ENCODE data around the gene ERF. TPM values are rescaled to one million over a fixed set of nuclear protein-coding genes. Genes with fewer than 3 reads are reported as not detected.

ERF gene
- total RNA-seq, 2 donors from 2014 or later = 33.9 to 121 TPM

DNA sequence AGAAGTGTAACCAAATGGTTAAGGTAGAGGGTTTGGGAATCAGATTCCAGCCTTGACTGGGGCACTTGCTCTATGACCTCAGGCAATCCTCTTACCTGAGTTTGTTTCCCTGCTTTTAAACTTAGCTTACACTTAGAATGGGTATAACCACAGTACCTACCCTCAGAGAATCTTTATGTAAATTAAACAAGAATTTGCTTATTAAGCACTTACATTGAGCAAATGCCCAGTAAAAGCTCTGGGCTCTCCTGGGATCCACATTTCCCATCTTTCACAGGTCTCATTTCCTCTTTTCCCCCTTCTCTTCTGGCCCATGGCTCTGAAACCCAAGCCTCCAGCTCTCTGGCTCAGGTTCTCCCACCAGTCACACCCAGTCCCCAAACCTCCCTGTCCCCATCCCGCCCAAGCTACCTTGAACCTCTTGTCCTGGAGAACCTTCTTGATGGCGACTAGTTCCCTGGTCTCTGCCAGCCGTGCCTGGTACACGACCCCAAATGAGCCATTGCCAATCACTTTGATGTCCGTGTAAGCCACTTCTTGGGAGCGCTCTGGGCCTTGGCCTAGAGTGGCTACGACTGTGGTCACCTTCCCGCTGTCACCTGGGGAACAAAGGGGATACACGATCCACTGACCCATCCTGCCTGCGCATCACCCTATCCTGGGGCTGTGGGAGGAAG, 15.2 kb downstream of the ERF start:
- Histone ChIP-seq H3K4me1 (replicated peaks) (peaks cover 11% of the 10 kb centered on the region), H3K27me3 (replicated peaks; ENCODE audit: insufficient read depth) (no peaks in the 10 kb centered on the region), H3K36me3 (peaks cover 0 to 4% of the 10 kb centered on the region in 2 donors), H3K9me3 (no peaks in the 10 kb centered on the region), H3K4me3 (no peak overlapping the region), H3K27ac (no peak overlapping the region)
- intact Hi-C loops (cut with DNase I) = no loop called here
- TF ChIP-seq, protein P1, sequence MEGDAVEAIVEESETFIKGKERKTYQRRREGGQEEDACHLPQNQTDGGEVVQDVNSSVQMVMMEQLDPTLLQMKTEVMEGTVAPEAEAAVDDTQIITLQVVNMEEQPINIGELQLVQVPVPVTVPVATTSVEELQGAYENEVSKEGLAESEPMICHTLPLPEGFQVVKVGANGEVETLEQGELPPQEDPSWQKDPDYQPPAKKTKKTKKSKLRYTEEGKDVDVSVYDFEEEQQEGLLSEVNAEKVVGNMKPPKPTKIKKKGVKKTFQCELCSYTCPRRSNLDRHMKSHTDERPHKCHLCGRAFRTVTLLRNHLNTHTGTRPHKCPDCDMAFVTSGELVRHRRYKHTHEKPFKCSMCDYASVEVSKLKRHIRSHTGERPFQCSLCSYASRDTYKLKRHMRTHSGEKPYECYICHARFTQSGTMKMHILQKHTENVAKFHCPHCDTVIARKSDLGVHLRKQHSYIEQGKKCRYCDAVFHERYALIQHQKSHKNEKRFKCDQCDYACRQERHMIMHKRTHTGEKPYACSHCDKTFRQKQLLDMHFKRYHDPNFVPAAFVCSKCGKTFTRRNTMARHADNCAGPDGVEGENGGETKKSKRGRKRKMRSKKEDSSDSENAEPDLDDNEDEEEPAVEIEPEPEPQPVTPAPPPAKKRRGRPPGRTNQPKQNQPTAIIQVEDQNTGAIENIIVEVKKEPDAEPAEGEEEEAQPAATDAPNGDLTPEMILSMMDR (IDR thresholded peaks at IDR 0.05) = no peak
- no peak for TF ChIP-seq POLR2AphosphoS5 (IDR thresholded peaks at IDR 0.05)
- no peak for TF ChIP-seq POLR2A (IDR thresholded peaks at IDR 0.05)
- WGBS = 92% methylated on average over 10 of the region's 10 CpGs
- no peak for DNase-seq (ENCODE audit: low spot score)

DNA sequence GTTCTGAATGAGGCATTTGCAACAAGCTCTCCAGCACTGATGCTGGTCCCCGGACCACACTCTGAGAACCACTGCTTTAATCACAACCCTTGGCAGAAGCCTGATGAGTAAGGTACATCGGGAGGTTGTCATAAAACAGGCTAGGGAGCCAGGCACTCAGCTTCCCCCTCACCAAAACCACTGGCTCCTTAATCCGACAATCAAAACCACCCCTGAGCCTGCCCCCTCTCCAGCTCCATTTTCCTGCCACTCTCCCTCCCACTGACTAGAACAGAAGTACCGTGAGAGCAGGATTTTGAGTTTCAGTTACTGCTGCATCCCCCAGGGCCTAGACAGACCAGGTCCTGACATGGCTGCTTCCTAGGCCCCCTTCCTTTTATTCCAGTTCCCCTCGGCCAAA, 19.7 kb downstream of the ERF start:
- 78% methylated on average over 5 of the region's 5 CpGs for WGBS
- H3K36me3 ChIP-seq = peaks cover 0 to 9% of the 10 kb centered on the region in 2 donors
- H3K9me3 ChIP-seq = no peaks in the 10 kb centered on the region
- H3K27ac ChIP-seq = no peak overlapping the region
- TF ChIP-seq, protein P1 (IDR thresholded peaks at IDR 0.05) = no peak
- TF ChIP-seq POLR2A (IDR thresholded peaks at IDR 0.05) (no peak), POLR2AphosphoS5 (IDR thresholded peaks at IDR 0.05) (no peak)
- intact Hi-C loops (cut with DNase I) = no loop called here
- H3K4me1 ChIP-seq (replicated peaks) = no peaks in the 10 kb centered on the region
- H3K4me3 ChIP-seq = no peak overlapping the region
- H3K27me3 ChIP-seq (replicated peaks; ENCODE audit: insufficient read depth) = no peaks in the 10 kb centered on the region
- DNase-seq (ENCODE audit: low spot score) = no peak

DNA sequence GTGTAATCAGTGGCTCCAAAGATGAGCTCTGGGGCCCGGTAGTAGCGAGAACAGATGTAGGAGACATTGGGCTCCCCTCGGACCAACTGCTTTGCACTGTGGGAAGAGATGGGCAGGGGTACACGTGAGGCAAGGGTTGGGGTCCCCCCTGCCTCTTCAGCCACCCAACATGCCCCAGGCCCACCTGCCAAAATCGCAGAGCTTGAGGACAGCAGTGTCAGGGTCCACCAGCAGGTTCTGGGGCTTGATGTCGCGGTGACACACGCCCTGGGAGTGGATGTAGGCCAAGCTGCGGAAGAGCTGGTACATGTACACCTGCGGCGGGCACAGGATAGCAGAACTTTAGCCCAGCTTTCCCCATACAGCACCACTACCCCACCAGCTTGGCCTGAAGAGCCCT, 20.6 kb downstream of the ERF start:
- H3K9me3 ChIP-seq = no peaks in the 10 kb centered on the region
- no peaks in the 10 kb centered on the region for H3K4me1 ChIP-seq (replicated peaks)
- no peaks in the 10 kb centered on the region for H3K27me3 ChIP-seq (replicated peaks; ENCODE audit: insufficient read depth)
- no peak overlapping the region for H3K27ac ChIP-seq
- 92% methylated on average over 11 of the region's 11 CpGs for WGBS
- peaks cover 0 to 9% of the 10 kb centered on the region in 2 donors for H3K36me3 ChIP-seq
- no peak overlapping the region for H3K4me3 ChIP-seq
- no peak for DNase-seq (ENCODE audit: low spot score)
- intact Hi-C loops (cut with DNase I) = no loop called here
- TF ChIP-seq POLR2AphosphoS5 (IDR thresholded peaks at IDR 0.05) = no peak
- no peak for TF ChIP-seq POLR2A (IDR thresholded peaks at IDR 0.05)
- TF ChIP-seq, protein P1 (IDR thresholded peaks at IDR 0.05) = no peak

GRCh38 chr19:42233678-42234292, 21.1 kb downstream of the ERF start:
- Histone ChIP-seq H3K9me3 (no peaks in the 10 kb centered on the region), H3K4me3 (no peak overlapping the region), H3K36me3 (peaks cover 0 to 9% of the 10 kb centered on the region in 2 donors), H3K27ac (no peak overlapping the region), H3K27me3 (replicated peaks; ENCODE audit: insufficient read depth) (no peaks in the 10 kb centered on the region), H3K4me1 (replicated peaks) (no peaks in the 10 kb centered on the region)
- DNase-seq (ENCODE audit: low spot score) = no peak
- 91% methylated on average over 6 of the region's 6 CpGs for WGBS
- TF ChIP-seq, protein P1 (IDR thresholded peaks at IDR 0.05) = no peak
- TF ChIP-seq POLR2A (IDR thresholded peaks at IDR 0.05) (no peak), POLR2AphosphoS5 (IDR thresholded peaks at IDR 0.05) (no peak)
- intact Hi-C loops (cut with DNase I) = no loop called here

- no peaks in the 10 kb centered on the region for H3K27me3 ChIP-seq (replicated peaks; ENCODE audit: insufficient read depth)
- H3K4me3 ChIP-seq = no peak overlapping the region
- TF ChIP-seq POLR2AphosphoS5 (IDR thresholded peaks at IDR 0.05) (no peak), POLR2A (IDR thresholded peaks at IDR 0.05) (no peak)
- TF ChIP-seq, protein P1 (IDR thresholded peaks at IDR 0.05) = no peak
- no peaks in the 10 kb centered on the region for H3K9me3 ChIP-seq
- 76% methylated on average over 7 of the region's 7 CpGs for WGBS
- intact Hi-C loops (cut with DNase I) = no loop called here
- peaks cover 0 to 9% of the 10 kb centered on the region in 2 donors for H3K36me3 ChIP-seq
- no peaks in the 10 kb centered on the region for H3K4me1 ChIP-seq (replicated peaks)
- no peak for DNase-seq (ENCODE audit: low spot score)
- H3K27ac ChIP-seq = no peak overlapping the region
Measured at GRCh38 chr19:42233106-42233505, 21.8 kb downstream of the ERF start.
